HPDE6-E6E7 (cell line): ENCODE measurements around the gene AGGF1.
"Not testable (repeated sequence)": the region's sequence is repeated elsewhere in the genome, so short reads cannot be mapped to it uniquely, and the experiment has no call there.

ENCODE experiments used
- DNase-seq: peaks from one replicate; pipeline ENCODE4 v3.0.0; 2011; ENCODE audit warnings: missing footprints; ENCODE audit errors: extremely low spot score

The AGGF1 gene

DNA sequence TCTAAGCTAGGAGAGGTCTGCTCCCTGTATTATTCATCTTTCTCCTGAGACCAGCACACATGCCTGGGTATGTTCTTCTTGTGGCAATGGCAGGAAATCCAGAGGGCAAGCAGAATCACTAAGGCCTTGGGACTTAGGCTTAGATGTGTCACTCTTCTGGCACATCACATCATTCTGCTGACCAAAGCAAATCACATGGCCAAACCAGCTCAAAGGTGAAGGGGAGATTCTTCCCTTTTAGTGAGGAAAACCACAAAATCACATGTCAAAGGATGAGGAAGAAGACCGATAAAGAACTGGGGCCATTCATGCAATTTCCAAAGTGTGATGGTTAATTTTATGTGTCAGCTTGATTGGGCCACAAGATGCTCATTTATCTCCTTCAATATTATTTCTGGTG lies 5.7 kb upstream of the AGGF1 start:
- DNase-seq: no peak

DNA sequence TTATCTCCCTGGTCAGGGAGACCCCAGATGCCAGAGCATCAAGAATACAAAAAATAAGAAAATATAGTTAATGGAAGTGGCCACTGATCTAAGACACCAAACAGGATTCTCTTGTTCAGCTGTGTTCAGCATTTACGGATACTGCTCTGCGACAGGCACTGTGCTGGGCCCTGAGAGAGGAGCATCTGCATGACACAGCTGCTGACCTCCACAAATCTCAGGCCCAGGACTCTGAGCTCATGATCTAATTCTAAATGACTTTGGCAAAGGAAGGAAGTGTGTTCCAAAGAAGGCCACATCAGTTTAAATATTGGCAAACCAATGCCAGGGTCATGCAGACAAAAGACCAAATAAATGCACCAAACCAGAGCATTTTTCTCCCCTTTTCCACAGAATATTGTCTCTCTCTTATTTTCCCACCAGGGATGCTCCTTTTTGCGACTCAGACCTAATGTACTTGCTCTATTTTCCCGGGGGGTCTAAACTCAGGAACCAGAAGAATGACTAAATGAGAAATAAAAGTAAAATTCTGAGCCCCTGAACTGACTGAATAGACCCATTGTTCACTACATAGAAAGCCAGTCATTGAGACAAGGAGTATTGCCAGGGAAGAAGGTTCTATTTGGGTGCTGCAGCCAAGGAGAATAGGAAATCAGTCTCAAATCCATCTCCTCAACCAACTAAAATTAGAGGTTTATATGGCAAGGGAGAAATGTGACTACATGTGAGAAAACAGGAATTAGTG lies 1.4 kb upstream of the AGGF1 start:
- DNase-seq: no peak

DNA sequence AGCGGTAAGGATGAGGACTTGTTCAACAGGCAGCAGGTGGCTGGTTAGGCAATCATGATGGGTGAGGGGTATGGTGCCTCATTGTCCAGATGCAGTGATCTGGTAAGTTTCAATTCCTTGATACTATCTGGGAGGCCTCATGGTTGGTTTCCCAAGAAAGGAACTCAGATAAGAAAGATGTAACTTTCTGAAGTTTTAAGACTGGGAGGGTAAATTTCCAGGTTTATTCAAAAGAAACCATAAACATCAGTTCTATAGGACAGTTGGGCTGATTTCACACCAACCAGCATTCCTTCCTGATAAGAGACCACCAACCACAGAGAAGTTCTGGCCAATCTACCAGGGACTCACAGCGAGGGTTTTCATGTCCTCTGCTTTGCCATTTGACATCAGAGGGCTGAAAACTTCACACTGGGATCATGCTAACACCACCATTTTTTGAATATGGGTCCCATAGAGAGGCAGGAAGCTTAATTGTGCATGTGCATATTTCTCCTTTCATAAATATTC lies 773 bp upstream of the AGGF1 start:
- no peak for DNase-seq

DNA sequence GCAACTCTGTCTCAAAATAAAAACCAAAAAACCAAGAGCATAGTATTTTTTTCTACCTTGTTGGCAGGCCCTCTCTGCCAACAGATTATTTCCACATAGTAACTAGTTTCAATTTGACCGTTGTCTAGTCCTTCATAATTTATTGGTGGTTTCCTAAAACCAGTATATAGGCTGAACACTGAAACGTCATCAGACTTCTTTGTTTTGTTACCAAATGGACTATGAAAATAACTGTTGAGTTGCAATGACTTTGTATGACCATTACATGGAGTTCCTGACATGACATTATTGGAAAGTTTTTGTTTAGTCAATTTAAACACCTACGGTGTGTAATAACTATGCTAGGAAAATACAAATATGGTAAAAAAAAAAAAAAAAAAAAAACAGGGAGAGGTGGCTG lies 1.7 kb downstream of the AGGF1 start:
- no peak for DNase-seq

DNA sequence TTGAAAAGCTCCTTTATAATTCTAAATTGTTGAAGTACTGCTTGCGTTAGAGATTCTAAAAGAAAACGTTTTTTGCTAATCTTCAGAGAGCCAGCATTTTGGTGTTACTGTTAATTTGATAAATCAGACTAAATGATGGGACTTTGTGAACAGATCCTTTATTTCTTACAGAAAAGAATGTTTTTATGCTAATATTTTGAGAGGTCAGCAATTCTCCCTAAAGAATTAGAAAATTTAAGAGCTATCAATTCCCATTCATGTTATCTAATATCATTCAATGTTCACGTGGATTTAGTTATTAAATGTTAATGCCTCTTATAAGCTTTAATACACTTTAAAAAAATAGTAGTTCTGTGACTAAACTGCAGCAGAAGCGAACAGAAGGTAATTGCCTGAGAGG lies 2.4 kb downstream of the AGGF1 start:
- DNase-seq: no peak

DNA sequence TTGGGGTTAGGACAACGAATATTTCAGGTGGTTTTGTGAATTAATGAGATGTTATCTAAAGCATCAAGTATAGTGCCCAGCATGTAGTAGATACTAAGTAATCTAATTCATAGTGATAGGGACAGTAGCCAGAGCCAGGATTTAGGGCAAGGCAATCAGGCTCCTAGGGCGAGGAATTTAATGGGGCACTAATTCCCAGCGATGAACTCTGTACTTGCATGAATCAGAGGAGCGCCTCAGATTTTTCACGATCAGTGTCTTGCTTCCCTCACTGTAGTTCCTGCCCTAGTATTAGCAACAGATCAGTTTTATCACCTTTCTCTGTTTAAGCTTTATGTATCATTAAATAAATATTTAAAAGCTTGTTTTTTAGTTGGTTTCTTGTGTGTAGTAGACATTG lies 3.1 kb downstream of the AGGF1 start:
- no peak for DNase-seq

DNA sequence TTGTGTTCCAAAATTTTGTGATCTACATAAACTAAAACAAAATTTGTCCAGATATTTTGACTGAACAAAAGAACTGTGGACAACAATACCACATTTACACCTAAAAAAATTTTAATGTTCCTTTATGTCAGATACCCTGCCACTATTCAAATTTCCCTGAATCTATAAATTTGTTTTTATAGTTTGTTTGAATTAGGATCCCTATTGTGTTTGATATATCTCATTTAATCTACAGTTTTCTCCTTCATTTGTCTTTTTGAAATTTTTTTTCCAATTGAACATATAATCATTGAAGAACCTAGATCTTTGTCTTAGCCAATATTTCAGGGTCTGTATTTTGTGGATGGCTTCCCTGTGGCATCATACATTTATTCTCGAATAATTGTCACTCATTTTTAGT lies 5.7 kb downstream of the AGGF1 start:
- no peak for DNase-seq

DNA sequence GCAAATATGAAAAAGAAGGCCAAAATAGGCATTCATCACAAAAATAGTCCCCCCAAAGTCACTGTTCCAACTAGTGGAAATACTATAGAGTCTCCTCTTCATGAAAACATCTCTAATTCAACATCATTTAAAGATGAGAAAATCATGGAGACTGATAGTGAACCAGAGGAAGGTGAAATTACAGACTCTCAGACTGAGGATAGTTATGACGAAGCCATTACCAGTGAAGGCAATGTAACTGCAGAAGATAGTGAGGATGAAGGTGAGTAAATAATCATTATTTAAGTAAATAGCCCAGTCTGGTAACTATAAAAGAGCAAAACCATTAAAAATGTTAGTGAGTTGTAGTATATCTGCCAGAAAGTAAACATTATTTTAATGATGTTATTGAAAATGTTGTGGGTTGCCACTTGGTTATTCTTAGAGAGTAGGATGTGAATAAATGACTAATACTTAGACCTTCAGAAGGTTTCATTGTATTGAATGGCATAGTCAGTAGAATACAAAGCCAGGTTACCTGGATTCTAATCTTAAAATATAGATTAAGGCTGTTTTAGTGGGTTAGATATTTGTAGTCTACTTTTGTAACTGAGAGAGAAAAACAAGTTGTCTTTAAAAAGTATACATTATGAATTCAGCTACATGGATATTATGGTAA lies 16.3 kb downstream of the AGGF1 start:
- DNase-seq: no peak

DNA sequence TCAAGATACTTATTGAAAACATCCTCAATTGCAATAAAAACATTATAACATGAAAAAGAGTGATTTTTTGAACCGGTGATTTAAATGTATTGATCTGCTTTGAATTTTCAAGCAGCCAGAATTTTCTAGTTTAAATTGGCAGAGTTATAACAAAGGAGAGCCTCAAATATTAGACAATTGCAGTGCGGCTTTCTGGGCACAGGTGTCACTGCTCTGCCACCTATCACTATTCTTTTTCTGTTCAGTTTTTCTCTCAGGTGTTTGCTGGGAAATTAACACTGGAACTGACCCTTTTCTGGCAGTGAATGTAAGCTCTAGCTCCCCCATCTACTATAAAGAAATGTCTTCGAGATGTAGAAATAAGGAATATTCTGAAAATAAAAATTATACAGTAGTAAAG lies 33.8 kb downstream of the AGGF1 start:
- DNase-seq: no peak

DNA sequence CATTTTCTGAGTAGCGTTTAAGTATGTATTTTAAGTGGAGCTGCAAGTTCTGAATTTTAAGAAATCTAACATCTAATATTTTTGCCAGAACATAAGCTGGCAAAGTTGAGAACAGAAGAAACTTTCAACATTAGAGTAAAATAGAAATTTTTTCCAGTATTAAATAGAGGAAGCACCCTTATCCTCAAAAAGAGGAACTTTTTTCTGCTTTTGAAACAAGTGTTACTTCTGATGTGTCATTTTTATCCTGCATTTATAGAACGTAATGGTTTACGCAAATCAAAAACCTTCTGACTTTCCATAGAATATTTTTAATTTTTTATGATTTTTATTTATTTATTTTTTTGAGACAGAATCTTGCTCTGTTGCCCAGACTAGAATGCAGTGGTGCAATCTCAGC lies 35.1 kb downstream of the AGGF1 start:
- DNase-seq: no peak

DNA sequence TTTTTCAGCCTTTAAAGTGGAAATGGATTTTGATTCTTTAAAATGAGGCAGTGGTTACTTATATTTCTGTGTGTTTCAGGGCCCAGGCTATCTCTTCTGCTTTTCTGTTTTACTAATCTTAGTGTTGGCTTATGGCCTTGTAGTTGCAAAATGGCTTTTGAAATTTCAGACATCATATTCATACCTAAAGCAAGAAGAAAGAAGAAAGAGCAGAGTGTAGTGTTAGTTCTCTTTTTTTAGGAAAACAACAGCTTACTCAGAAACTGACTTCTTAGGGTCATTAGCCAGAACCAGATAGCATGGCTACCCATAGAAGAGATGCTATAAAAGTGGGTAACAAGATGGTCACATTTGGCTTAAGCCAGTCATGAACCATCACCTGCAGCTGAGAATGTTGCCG lies 36.0 kb downstream of the AGGF1 start:
- no peak for DNase-seq

DNA sequence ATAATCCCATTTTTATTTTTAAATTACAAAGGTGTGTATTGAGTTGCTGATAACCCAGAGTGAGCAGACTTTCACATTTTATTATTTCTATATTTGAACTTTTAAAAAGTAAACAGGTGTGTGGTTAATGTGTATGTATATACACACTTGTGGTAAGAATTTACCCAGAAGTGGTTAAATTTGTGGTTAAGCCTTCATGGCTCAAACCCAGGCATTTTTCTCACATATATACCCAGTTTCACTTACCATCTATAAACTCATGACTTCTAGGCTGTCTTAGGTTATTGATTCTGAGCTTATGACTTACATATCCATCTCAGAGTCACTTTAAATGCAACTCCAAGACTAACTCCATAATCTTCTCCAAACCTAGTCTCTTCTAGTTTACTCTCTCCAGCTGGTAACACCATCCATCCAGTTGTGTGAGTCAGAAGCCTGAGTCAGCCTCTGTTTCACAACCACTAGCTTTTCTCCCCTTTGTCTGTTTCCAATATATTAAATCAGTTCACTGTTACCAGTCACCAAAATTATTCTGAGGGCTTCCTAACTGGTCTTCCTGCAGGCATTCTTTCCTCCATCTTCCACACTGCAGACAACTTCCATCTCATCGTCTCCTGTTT lies 36.7 kb downstream of the AGGF1 start:
- DNase-seq: peak; percentile 42

DNA sequence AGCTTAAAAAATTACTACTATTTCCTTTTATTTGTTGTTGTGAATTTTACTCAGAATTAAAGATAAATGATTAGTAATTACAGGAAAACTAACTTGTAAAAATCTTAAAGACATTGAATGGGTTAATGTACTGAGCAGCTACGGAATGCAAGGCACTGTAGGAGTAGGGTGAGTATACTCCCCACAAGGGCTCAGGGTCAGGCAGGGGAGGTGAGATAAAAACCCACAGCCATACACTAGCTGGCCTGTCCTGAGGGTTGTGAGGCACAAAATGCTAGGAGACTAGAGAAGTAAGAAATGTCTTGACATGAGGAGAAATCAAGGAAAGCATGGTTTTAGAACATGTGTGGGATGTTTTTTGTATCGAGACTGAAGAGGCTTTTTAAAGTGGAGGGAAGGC lies 43.5 kb downstream of the AGGF1 start:
- no peak for DNase-seq

DNA sequence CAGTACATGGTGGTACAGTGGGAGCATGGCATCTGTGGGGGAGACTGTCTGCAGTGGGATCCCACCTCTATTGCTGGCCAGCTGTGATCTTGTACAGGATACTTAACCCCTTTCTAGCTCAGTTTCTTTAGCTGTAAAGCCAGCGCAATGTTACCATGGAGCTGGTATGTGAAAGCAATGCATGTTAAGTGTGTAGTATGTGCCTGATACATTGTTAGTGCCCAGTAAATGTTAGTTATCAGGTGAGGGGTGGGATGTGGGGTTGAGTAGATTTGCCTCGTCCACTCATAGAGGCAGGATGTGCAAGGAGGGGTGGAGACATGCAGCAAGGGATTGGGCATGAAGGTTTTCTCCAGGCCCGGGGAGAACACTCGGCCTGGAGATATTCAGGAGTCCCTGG lies 44.5 kb downstream of the AGGF1 start:
- DNase-seq: no peak

DNA sequence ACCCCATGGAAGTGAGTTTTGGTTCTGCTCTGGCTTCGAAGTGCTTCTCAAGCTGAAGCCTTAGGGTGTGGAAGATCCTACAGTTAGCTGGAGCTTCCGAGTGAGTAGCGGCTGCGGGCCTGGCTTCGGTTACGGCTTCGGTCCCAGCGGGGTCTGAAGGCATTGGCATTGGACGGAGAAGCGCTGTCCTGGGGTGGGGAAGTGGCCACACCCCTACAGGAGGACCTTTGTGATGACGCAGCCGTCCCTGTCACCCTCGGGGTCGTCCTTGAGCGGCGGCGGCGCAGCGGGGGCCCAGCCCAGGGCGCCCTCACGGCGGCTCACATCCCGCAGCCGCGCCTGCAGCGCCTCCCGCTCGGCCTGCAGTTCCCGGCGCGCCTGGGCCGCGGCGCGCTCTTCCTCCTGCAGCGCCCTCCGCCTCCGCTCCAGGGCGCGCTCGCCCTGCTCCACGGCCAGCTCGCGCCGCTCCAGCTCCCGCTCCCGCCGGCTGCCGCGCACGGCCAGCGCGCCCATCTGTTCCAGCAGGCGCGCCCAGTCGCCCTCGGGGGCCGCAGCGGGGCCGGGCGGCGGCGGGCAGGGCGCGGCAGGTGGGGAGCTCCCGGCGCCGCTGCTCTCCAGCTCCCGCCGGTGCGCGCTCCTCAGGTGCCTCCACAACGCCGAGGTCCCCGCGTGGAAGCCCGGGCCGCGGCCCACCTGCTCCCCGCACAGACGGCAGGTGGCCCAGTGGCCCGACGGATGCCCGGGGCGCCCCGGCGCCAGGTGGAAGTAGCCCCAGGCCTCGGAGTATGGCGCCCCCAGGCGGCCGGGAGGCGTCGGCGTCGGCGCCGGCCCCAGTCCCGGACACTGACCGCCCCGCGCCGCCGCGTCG lies 47.0 kb downstream of the AGGF1 start:
- DNase-seq: no peak

DNA sequence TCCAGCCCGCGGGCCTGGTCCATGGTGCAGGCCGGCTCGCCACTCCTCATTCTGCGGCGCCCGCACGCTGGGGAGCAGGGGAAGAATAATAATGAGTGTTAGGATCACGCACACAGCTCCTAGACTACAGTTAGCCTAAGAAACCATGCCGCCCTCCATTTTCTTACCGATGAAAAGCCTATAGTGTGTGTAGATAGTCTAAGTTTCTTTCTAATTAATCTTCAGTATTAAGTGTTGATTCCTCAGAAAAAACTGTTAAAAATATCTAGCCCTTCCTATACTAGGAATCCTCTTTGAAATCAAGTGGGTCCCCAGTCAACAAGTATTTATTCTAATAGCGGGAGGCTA lies 47.6 kb downstream of the AGGF1 start:
- DNase-seq: no peak

DNA sequence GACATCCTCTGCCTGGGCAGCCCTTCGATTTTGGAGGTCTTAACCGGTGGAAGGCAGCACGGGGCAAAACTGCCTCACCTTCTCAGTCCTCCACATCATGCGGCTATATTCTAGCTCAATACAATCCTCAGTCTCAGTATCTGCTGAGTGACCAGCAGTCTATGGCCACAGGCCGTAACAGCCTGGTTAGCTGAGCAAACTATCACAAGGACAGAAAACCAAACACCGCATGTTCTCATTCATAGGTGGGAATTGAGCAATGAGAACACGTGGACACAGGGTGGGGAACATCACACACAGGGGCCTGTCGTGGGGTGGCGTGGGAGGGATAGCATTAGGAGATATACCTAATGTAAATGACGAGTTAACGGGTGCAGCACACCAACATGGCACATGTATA lies 50.3 kb downstream of the AGGF1 start:
- not testable (repeated sequence) for DNase-seq

DNA sequence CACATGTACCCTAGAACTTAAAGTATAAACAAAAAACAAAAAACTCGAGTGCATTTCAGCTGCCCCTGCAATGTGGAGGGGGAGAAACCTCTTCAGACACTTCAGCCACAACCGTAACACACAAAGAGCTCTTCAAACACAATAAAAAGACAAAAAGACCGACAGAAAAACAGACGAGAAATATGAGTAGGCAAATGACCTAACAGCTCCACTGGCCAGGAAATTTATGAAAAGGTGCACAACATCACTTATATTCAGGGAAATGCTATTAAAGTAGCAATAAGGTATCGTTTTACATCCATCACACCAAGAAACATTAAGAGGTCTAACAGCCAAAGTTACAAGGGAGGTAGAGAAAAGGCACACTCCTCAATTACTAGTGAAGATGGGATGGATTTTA lies 50.7 kb downstream of the AGGF1 start:
- no peak for DNase-seq

DNA sequence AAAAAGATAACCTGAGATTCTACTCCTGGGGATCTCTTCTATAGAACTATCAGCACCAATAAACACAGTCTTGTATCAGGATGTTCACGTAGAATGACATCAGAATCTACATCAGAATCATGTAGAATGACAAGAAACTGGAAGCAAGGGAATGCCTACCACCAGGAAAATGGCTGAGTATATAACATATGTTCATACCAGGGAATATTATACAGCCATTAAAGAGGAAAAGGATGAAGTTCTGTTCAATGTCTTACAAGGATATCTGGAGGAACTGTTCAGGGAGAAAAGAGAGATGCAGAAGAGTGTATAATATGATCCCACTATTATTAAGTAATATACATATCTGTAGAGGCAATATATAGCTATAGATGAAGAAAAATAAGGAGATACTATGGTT lies 52.1 kb downstream of the AGGF1 start:
- no peak for DNase-seq

DNA sequence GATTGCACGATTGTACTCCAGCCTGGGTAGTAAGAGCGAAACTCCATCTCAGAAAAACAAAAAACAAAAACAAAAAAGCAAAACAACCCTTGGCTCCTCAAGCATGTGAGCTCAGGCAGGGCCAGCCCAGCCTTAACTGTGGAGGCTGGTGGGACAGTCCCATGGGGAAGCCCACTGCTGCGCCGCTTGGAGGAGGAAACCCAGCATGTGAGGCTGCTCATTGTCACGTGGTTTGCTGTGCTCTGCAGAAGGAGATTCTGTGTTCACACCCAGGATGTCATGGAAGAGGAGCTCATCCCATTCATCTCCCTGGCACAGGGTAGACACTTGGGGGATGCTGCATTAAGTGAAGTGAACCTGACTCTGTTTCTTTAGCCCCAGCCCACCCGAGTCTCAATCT lies 52.9 kb downstream of the AGGF1 start:
- DNase-seq: no peak

DNA sequence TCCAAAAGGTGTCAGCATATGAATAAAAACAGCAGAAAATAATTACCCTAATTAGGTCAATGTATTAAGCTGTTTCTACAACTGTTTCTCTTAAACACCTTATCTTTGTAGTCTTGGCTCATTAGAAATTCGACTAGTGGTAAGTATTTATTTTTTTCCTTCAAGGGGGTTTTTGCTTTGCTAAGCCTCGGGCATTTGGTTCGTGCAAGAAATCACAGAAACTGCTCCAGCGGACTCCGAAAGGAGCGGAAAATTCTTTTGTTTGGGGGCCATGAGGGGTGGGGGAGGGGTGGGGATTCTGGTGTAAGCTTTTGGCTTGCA lies 56.1 kb downstream of the AGGF1 start:
- no peak for DNase-seq

DNA sequence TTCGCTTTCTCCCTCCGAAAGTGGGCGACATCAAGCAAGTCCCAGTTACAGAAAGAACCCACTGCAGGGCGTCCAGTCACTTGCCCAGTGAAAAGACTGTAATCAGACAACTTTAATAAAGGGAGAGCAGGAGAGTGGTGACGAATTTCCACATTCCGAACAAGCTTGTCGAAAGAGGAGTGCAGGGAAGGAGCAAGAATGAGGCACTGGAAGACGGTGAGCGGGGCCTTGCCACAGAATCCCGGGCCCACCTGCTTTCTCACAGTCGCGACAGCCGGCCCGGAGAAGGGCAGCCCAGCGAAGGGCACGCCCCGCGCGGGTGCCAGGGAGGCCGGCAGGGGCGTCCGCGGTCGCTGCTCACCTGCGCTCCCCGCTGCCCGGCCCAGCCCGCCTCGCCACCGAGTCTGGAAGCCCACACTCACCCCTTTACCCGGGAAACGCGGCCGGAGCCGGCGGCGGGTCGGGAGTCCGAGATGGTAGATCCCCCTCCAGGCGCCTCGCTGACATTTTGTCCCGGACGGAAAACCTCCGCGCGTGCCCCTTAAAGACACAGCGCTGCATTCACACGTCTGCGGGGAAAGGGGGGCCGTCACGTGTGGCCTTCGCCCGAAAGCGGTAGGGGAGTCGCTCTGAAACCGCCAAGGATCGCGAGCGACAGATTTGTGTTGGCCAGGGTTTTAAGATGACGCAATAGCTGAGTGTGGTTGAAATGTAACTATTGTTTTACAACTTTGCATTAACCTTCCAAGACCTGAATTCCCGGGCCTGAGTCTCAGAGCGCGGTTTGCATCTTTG lies 56.7 kb downstream of the AGGF1 start, which contains the start of gene ZBED3:
Gene ZBED3, minus strand, starts transcription at position 597 of the 795 bp plus-strand sequence. CDS start 9,407 bp downstream, outside the sequence.
- DNase-seq: peak; percentile 49
